ENCODE measurements around the gene HOXA7. TPM values are rescaled to one million over a fixed set of nuclear protein-coding genes. Genes with fewer than 3 reads are reported as not detected.

The HOXA7 gene
- total RNA-seq, 2 donors from 2014 or later, result 0.26 to 0.66 TPM

DNA sequence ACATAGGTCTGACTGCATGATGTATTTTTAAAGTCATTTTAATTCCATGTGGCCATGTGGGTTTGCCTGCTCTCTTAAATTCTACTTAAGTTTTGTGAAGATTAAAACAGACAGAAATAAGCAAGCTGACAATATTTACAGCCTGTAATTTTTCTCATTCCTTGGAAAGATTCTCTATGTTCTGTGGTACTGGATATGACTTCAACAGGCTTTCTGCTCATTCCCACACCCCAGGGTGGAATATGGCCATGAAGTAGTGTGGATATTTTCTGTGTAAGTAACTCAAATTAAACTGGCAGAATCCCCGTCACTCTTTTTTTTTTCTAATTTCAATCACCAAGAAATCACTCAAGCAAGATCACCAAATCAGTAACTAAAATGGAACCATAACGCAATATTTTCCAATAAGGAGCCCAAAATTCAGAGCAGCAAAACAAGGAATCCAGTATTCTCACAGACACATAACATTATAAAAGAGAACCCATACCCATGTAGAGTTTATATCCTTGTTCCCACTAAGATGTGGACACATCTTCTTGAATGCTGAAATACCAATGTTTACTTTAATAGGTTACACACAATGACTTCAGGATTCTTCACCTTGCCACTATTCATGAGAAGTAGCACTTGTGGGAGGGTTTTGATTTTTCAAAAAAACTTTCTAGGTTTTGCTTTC is 18.7 kb downstream of the HOXA7 start:
- ATAC-seq, result no peak
- no peak overlapping the region for H3K27ac ChIP-seq
- H3K9me3 ChIP-seq, result no peaks in the 10 kb centered on the region
- H3K4me1 ChIP-seq, result peaks cover 15% of the 10 kb centered on the region
- intact Hi-C loops (cut with DNase I), result no loop called here
- no peak overlapping the region for H3K4me3 ChIP-seq
- DNase-seq, result no peak
- H3K36me3 ChIP-seq (replicated peaks in 1 of 2; ENCODE audit: insufficient read depth in 1 of 2, low read depth in 2 of 2), result no peaks in the 10 kb centered on the region
- TF ChIP-seq POLR2A (IDR thresholded peaks at IDR 0.05), result no peak
- TF ChIP-seq, protein P1, sequence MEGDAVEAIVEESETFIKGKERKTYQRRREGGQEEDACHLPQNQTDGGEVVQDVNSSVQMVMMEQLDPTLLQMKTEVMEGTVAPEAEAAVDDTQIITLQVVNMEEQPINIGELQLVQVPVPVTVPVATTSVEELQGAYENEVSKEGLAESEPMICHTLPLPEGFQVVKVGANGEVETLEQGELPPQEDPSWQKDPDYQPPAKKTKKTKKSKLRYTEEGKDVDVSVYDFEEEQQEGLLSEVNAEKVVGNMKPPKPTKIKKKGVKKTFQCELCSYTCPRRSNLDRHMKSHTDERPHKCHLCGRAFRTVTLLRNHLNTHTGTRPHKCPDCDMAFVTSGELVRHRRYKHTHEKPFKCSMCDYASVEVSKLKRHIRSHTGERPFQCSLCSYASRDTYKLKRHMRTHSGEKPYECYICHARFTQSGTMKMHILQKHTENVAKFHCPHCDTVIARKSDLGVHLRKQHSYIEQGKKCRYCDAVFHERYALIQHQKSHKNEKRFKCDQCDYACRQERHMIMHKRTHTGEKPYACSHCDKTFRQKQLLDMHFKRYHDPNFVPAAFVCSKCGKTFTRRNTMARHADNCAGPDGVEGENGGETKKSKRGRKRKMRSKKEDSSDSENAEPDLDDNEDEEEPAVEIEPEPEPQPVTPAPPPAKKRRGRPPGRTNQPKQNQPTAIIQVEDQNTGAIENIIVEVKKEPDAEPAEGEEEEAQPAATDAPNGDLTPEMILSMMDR (IDR thresholded peaks at IDR 0.05), result no peak
- WGBS, 2 donors, result 32 to 33% methylated on average over 2 of the region's 2 CpGs
- peaks cover 0 to 44% of the 10 kb centered on the region in 2 donors for H3K27me3 ChIP-seq

GRCh38 chr7:27134392-27134791 is 22.1 kb downstream of the HOXA7 start:
- DNase-seq, result no peak
- Histone ChIP-seq H3K36me3 (replicated peaks in 1 of 2; ENCODE audit: insufficient read depth in 1 of 2, low read depth in 2 of 2) (no peaks in the 10 kb centered on the region), H3K27me3 (peaks cover 0 to 29% of the 10 kb centered on the region in 2 donors), H3K4me1 (peaks cover 12% of the 10 kb centered on the region), H3K9me3 (no peaks in the 10 kb centered on the region), H3K4me3 (no peak overlapping the region), H3K27ac (no peak overlapping the region)
- no peak for ATAC-seq
- intact Hi-C loops (cut with DNase I), result no loop called here
- 6 to 14% methylated on average over 2 of the region's 2 CpGs for WGBS, 2 donors
- TF ChIP-seq, protein P1 (IDR thresholded peaks at IDR 0.05), result no peak
- TF ChIP-seq POLR2A (IDR thresholded peaks at IDR 0.05), result no peak

GRCh38 chr7:27133409-27134231 is 22.9 kb downstream of the HOXA7 start:
- Histone ChIP-seq H3K27me3 (peaks cover 0 to 26% of the 10 kb centered on the region in 2 donors), H3K4me3 (no peak overlapping the region), H3K36me3 (replicated peaks in 1 of 2; ENCODE audit: insufficient read depth in 1 of 2, low read depth in 2 of 2) (no peaks in the 10 kb centered on the region), H3K27ac (no peak overlapping the region), H3K4me1 (peaks cover 10% of the 10 kb centered on the region), H3K9me3 (no peaks in the 10 kb centered on the region)
- 21 to 24% methylated on average over 18 of the region's 18 CpGs for WGBS, 2 donors
- no peak for TF ChIP-seq POLR2A (IDR thresholded peaks at IDR 0.05)
- TF ChIP-seq, protein P1 (IDR thresholded peaks at IDR 0.05), result no peak
- intact Hi-C loops (cut with DNase I), result no loop called here
- DNase-seq (no peak), ATAC-seq (no peak)

- Histone ChIP-seq H3K4me3 (no peak overlapping the region), H3K9me3 (no peaks in the 10 kb centered on the region), H3K36me3 (replicated peaks in 1 of 2; ENCODE audit: insufficient read depth in 1 of 2, low read depth in 2 of 2) (no peaks in the 10 kb centered on the region), H3K27me3 (peaks cover 0 to 26% of the 10 kb centered on the region in 2 donors), H3K4me1 (peaks cover 10% of the 10 kb centered on the region), H3K27ac (no peak overlapping the region)
- TF ChIP-seq POLR2A (IDR thresholded peaks at IDR 0.05), result no peak
- TF ChIP-seq, protein P1 (IDR thresholded peaks at IDR 0.05), result no peak
- intact Hi-C loops (cut with DNase I), result no loop called here
- DNase-seq, result no peak
- 12 to 23% methylated on average over 6 of the region's 6 CpGs for WGBS, 2 donors
- ATAC-seq, result no peak
Measured at GRCh38 chr7:27132978-27133377, 23.5 kb downstream of the HOXA7 start.
